SK-N-SH (cell line): ENCODE measurements around the gene MBOAT2. TPM values are rescaled to one million over a fixed set of nuclear protein-coding genes. Genes with fewer than 3 reads are reported as not detected.
"Not testable (repeated sequence)": the region's sequence is repeated elsewhere in the genome, so short reads cannot be mapped to it uniquely, and the experiment has no call there.

Experiments used
- CTCF ChIA-PET: fragments of 300-600, 350-600 bp; formaldehyde crosslinking; extraction: SDS; loops from one replicate; lab custom pipeline; 2021; lab: Yijun Ruan, JAX
- POLR2A ChIA-PET: fragments of 350-600 bp; sonication (Branson Sonifier 250); formaldehyde crosslinking; extraction: SDS; loops from one replicate; lab custom pipeline; 2020; ENCODE audit warnings: antibody characterized with exemption, inconsistent platforms; lab: Yijun Ruan, JAX
- DNase-seq: peaks from one replicate; pipeline ENCODE4 v3.0.0; 2012
- H2AFZ ChIP-seq: fragments of 200-600 bp; sonication (generic); 2 replicates; pipeline ENCODE4 v1.8.1; 2016; ENCODE audit warnings: antibody characterized with exemption, mild to moderate bottlenecking, low read depth
- H3F3A ChIP-seq: fragments of 200-600 bp; sonication (generic); replicated peaks from 2 replicates; pipeline ENCODE3; 2016; ENCODE audit warnings: antibody characterized with exemption, mild to moderate bottlenecking; ENCODE audit not compliant: insufficient read depth
- H3K27ac ChIP-seq, 2 experiments: fragments of 200-500 bp in 1 of 2; fragments of 200-600 bp in 1 of 2; sonication (Bioruptor generic) in 1 of 2; sonication (generic), shearing (Covaris generic) in 1 of 2; 2 replicates each; pipeline versions ENCODE4 v1.5.1 to v1.6.1; 2014 to 2016; ENCODE audit warnings: low read depth in 2 of 2, inconsistent platforms in 1 of 2, low read length in 1 of 2, mild to moderate bottlenecking in 1 of 2, mixed read lengths in 1 of 2
- H3K27me3 ChIP-seq: fragments of 200-600 bp; sonication (generic), shearing (Covaris generic); 2 replicates; pipeline ENCODE4 v1.6.1; 2016; ENCODE audit warnings: mixed run types; ENCODE audit not compliant: insufficient read depth
- H3K36me3 ChIP-seq, 2 experiments: fragments of 200-500 bp in 1 of 2; fragments of 200-600 bp in 1 of 2; sonication (Bioruptor generic) in 1 of 2; sonication (generic) in 1 of 2; replicated peaks in 1 of 2; 2 replicates each; pipeline versions ENCODE3 to v1.5.1; 2014 to 2016; ENCODE audit warnings: low read length in 1 of 2, mild to moderate bottlenecking in 1 of 2; ENCODE audit not compliant: insufficient read depth in 2 of 2, control insufficient read depth in 1 of 2
- H3K4me1 ChIP-seq, 2 experiments: fragments of 200-500 bp in 1 of 2; fragments of 200-600 bp in 1 of 2; sonication (Bioruptor generic) in 1 of 2; sonication (generic), shearing (Covaris generic) in 1 of 2; 2 replicates each; pipeline versions ENCODE4 v1.5.1 to v1.6.1; 2014 to 2016; ENCODE audit warnings: low read depth in 1 of 2, low read length in 1 of 2, mixed run types in 1 of 2; ENCODE audit not compliant: insufficient read depth in 2 of 2, control insufficient read depth in 1 of 2
- H3K4me2 ChIP-seq: fragments of 200-600 bp; sonication (generic), shearing (Covaris generic); 2 replicates; pipeline ENCODE4 v1.6.1; 2017; ENCODE audit warnings: mixed run types
- H3K4me3 ChIP-seq, 2 experiments: fragments of 200-500 bp in 1 of 2; fragments of 200-600 bp in 1 of 2; sonication (Bioruptor generic) in 1 of 2; sonication (generic), shearing (Covaris generic) in 1 of 2; 2 replicates each; pipeline versions ENCODE4 v1.5.1 to v1.8.1; 2014 to 2016; ENCODE audit warnings: low read depth in 2 of 2, inconsistent platforms in 1 of 2, low read length in 1 of 2, mild to moderate bottlenecking in 1 of 2, mixed read lengths in 1 of 2, moderate library complexity in 1 of 2
- H3K79me2 ChIP-seq: fragments of 200-600 bp; sonication (generic); 2 replicates; pipeline ENCODE4 v1.8.1; 2017; ENCODE audit warnings: mild to moderate bottlenecking; ENCODE audit not compliant: insufficient read depth
- H3K9ac ChIP-seq: fragments of 200-600 bp; sonication (generic); 2 replicates; pipeline ENCODE4 v1.6.1; 2017; ENCODE audit warnings: mixed run types
- H3K9me2 ChIP-seq: fragments of 200-600 bp; sonication (generic); 2 replicates; pipeline ENCODE4 v1.6.1; 2017; ENCODE audit warnings: mixed run types
- H3K9me3 ChIP-seq: fragments of 200-600 bp; sonication (generic); 2 replicates; pipeline ENCODE4 v1.6.1; 2017; ENCODE audit warnings: mixed run types, mild to moderate bottlenecking, moderate library complexity
- H4K20me1 ChIP-seq: fragments of 200-600 bp; sonication (generic); 2 replicates; pipeline ENCODE4 v1.6.1; 2017; ENCODE audit warnings: mild to moderate bottlenecking, mixed run types; ENCODE audit not compliant: insufficient read depth
- CHD2 ChIP-seq: fragments of 150-350 bp; IDR thresholded peaks from 2 replicates; pipeline ENCODE4 v1.6.1; 2018; ENCODE audit warnings: low read length; ENCODE audit not compliant: partially characterized antibody
- CTCF ChIP-seq: fragments of 200-600 bp; sonication (generic); IDR thresholded peaks from 2 replicates; pipeline ENCODE4 v1.6.1; 2017; ENCODE audit warnings: antibody characterized with exemption, mild to moderate bottlenecking, moderate library complexity
- EP300 ChIP-seq, 2 experiments: IDR thresholded peaks; 2 replicates each; pipeline versions ENCODE4 v1.4.0 to v1.6.1; 2012; ENCODE audit warnings: borderline replicate concordance in 1 of 2, low read depth in 1 of 2, low read length in 1 of 2
- GATA2 ChIP-seq: sonication (generic); formaldehyde crosslinking; IDR thresholded peaks from 2 replicates; pipeline ENCODE4 v1.5.0; 2020; ENCODE audit warnings: mild to moderate bottlenecking, missing genetic modification reagents
- RXRA ChIP-seq: IDR thresholded peaks from 2 replicates; pipeline ENCODE4 v1.4.0; 2012; ENCODE audit warnings: low read depth, mild to moderate bottlenecking, borderline replicate concordance
- TAF1 ChIP-seq: IDR thresholded peaks from 2 replicates; pipeline ENCODE4 v1.6.1; 2012; ENCODE audit warnings: low read depth, mild to moderate bottlenecking, low read length, moderate library complexity, borderline replicate concordance
- WGBS: methylation state at CpG from one replicate; pipeline ENCODE4 v1.1.6; 2017; ENCODE audit warnings: low lambda C conversion rate; 5-methylcytosine and 5-hydroxymethylcytosine counted together
- polyA plus RNA-seq, 3 experiments: library from polyadenylated mRNA; depleted of rRNA; stranded (reverse); fragments of >200 nt; gene quantifications; 2 replicates each; pipeline ENCODE4 v1.2.3, GENCODE V29; 2012
- TF ChIP-seq, protein P1 (sequence below): fragments of 150-350 bp; IDR thresholded peaks from 2 replicates; pipeline ENCODE4 v1.6.1; 2017; ENCODE audit warnings: antibody characterized with exemption, low read length, low read depth, borderline replicate concordance

The MBOAT2 gene
- polyA plus RNA-seq, 1 of the 3 experiments (the other 2 are of a cell fraction) = 33.9 TPM

- H3K79me2 ChIP-seq = peaks cover 30% of the 10 kb centered on the region
- no peaks in the 10 kb centered on the region for H3K27me3 ChIP-seq
- H3K36me3 ChIP-seq = peaks cover 13 to 64% of the 10 kb centered on the region in 2 experiments
- DNase-seq = peak; percentile 39
- H3F3A ChIP-seq = peaks cover 3% of the 10 kb centered on the region
- H3K9ac ChIP-seq = no peak overlapping the region
- H3K4me3 ChIP-seq = no peak overlapping the region
- H2AFZ ChIP-seq = no peak overlapping the region
- peak overlapping the region in 1 of 2 experiments; percentile 77; a peak in 2 of 4 replicates for H3K27ac ChIP-seq
- H3K9me2 ChIP-seq = no peaks in the 10 kb centered on the region
- TF ChIP-seq EP300 (IDR thresholded peaks at IDR 0.05; ENCODE audit: borderline replicate concordance in 1 of 2, low read depth in 1 of 2, low read length in 1 of 2) (peak in 1 of 2 experiments; percentile 64; a peak in 1 of 4 replicates), TAF1 (no peak), CHD2 (peak; percentile 58), GATA2 (CRISPR knock-in tag) (peak; percentile 51; the same call in 1 of the 2 replicates), RXRA (no peak)
- TF ChIP-seq, protein P1, sequence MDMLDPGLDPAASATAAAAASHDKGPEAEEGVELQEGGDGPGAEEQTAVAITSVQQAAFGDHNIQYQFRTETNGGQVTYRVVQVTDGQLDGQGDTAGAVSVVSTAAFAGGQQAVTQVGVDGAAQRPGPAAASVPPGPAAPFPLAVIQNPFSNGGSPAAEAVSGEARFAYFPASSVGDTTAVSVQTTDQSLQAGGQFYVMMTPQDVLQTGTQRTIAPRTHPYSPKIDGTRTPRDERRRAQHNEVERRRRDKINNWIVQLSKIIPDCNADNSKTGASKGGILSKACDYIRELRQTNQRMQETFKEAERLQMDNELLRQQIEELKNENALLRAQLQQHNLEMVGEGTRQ = no peak
- H4K20me1 ChIP-seq = no peaks in the 10 kb centered on the region
- peaks cover 0 to 3% of the 10 kb centered on the region in 2 experiments; a peak in 1 of 4 replicates for H3K4me1 ChIP-seq
- H3K4me2 ChIP-seq = no peak overlapping the region
- H3K9me3 ChIP-seq = no peaks in the 10 kb centered on the region; the same call in 1 of the 2 replicates
- 87% methylated on average over 3 of the region's 3 CpGs for WGBS
- ChIA-PET POLR2A (no interaction called here), CTCF (interaction anchor here (0.7 to 1.9 kb wide), 12 partner anchors 8 to 1788 kb away, joined by 3 to 10 read pairs (median 3); no protein-coding TSS in a partner anchor)
Observed at GRCh38 chr2:8907764-8908288, 95.7 kb downstream of the MBOAT2 start.

- not testable (repeated sequence) for H3K9me2 ChIP-seq, H3K9me3 ChIP-seq, H3K9ac ChIP-seq, H3K27ac ChIP-seq, DNase-seq, H4K20me1 ChIP-seq, H3K4me1 ChIP-seq, H3K79me2 ChIP-seq, H2AFZ ChIP-seq, H3K4me3 ChIP-seq, H3F3A ChIP-seq, H3K4me2 ChIP-seq, H3K27me3 ChIP-seq
- ChIA-PET CTCF (interaction anchor here (0.8 to 1.9 kb wide), 7 partner anchors 12 to 236 kb away, joined by 3 to 6 read pairs (median 3); no protein-coding TSS in a partner anchor), POLR2A (interaction anchor here (0.6 kb wide), 1 partner anchor 12 kb away, joined by 3 read pairs; no protein-coding TSS in a partner anchor)
- H3K36me3 ChIP-seq = peaks cover 19 to 71% of the 10 kb centered on the region in 2 experiments
- peak; percentile 36; the same call in 1 of the 2 replicates for TF ChIP-seq CTCF
- WGBS = 89% methylated on average over 7 of the region's 7 CpGs
Observed at GRCh38 chr2:8903924-8904323, 99.6 kb downstream of the MBOAT2 start.

DNA sequence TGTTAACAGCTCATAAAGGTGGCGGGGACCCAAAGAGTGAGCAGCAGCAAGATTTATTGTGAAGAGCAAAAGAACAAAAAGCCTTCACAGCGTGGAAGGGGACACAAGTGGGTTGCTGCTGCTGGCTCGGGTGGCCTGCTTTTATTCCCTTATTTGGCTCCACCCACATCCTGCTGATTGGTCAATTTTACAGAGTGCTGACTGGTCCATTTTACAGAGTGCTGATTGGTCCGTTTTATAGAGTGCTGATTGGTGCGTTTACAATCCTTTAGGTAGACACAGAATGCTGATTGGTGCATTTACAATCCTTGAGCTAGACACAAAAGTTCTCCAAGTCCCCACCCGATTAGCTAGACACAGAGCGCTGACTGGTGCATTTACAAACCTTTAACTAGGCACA is 100.7 kb downstream of the MBOAT2 start:
- peaks cover 22 to 63% of the 10 kb centered on the region in 2 experiments for H3K36me3 ChIP-seq
- H3K4me1 ChIP-seq, H3K27ac ChIP-seq, H3K9me3 ChIP-seq, H3K79me2 ChIP-seq, H3K4me2 ChIP-seq, H3K9me2 ChIP-seq, H3K4me3 ChIP-seq, H4K20me1 ChIP-seq, H3K27me3 ChIP-seq, H3K9ac ChIP-seq, DNase-seq, POLR2A ChIA-PET, H3F3A ChIP-seq, H2AFZ ChIP-seq: not testable (repeated sequence)
- CTCF ChIA-PET = interaction anchor here (1.0 to 1.4 kb wide), 3 partner anchors 13 to 237 kb away, joined by 3 to 6 read pairs (median 4); no protein-coding TSS in a partner anchor
- 92% methylated on average over 7 of the region's 7 CpGs for WGBS

DNA sequence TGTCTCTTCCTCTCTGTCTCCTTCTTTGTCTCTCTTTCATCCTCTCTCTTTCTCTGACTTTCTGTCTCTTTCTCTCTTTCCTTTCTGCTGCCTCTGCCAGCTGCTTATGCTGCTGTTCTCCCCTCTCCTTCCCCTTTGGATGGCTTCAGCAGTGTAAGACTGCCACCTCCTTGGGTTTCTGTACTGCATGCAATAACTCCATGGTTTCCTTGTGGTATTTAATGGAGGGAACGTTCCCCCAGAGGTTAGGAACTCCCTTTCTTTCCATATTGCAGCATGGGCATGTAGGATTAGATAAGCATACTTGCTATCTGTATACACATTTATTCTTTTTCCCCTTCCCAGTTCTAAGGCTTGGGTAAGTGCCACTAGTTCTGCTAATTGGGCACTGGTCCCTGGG is 106.3 kb downstream of the MBOAT2 start:
- H3K79me2 ChIP-seq, H3K4me2 ChIP-seq, CTCF ChIA-PET, H3K27me3 ChIP-seq, DNase-seq, H3F3A ChIP-seq, H4K20me1 ChIP-seq, H3K4me3 ChIP-seq, H3K9ac ChIP-seq, H2AFZ ChIP-seq, H3K4me1 ChIP-seq, H3K9me3 ChIP-seq, POLR2A ChIA-PET, H3K27ac ChIP-seq, H3K9me2 ChIP-seq: not testable (repeated sequence)
- WGBS = 92% methylated on average over 1 of the region's 1 CpG
- peaks cover 5 to 30% of the 10 kb centered on the region in 2 experiments for H3K36me3 ChIP-seq
